Measurements from ENCODE around the gene CMTM8.

CMTM8 gene

GRCh38 chr3:32310336-32310735 lies 71.9 kb downstream of the CMTM8 start:
- DNase-seq, result peak; percentile 45

GRCh38 chr3:32310918-32311839 lies 72.7 kb downstream of the CMTM8 start:
- DNase-seq, result no peak

DNA sequence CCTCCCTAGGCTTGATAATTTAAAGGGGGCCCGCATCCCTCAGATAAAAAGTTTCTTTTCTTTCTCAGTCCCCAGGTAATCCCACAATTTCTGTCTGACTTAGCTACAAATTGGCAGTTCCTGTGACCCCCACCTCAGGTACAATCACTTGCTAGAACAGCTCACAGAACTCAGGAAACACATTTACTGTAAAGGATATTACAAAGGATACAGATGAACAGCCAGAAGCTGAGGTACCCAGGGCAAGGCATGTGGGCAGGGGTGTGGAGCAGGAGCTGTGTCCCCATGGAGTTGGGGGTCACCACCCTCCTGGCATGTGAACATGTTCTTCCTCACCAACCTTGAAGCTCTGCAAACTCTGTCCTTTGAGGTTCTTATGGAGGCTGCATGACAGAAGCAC lies 73.8 kb downstream of the CMTM8 start:
- no peak for DNase-seq

DNA sequence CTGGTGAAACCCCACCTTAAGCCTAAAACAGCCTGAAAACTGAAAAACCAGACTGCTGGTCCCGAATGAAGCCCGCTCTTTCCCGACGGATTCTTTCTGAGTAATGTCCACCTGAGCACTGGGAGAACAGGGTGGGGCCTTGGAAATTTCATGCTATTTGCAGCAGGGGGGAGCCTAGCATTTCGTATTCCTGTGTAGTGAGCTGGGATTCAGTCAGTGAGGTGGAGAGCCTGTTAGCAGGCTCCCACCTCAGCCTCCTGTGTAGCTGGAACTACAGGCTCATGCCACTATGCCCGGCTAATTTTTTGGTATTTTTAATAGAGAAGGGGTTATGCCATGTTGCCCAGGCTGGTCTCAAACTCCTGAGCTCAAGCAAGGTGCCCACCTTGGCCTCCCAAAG lies 74.7 kb downstream of the CMTM8 start:
- no peak for DNase-seq

DNA sequence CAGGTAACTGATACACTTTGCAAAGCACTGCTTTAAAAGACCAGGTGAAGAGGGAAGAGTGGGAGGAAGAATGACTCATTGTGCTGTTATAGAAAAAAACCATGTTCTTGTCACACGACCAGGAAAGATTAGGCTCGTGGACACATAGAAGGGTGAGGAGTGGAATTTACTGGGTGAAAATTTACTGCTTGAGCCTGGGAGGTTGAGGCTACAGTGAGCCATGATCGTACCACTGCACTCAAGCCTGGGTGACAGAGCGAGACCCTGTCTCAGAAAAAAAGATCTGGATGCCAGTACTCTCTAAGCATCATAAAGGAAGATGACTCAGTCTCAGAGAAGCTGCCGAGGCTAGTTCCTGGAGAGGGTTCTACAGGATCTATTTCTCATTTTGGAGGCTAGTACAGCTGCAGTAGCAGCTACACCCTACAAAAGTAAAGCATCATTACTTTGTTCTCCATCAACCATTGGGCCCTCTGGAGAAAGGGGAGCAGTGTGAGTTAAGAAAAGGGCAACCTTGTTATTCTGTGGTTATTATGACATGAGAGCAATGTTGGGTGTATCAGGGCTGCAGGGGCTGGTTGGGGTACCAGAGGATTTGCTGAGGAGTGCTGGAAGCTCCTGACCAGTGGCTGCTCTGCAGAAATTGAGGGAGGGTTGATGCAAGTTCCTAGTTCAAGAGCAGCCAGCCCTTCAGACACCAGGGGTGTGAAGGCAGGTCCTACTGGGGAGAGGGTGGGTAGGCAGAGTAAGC lies 75.4 kb downstream of the CMTM8 start:
- DNase-seq, result no peak

DNA sequence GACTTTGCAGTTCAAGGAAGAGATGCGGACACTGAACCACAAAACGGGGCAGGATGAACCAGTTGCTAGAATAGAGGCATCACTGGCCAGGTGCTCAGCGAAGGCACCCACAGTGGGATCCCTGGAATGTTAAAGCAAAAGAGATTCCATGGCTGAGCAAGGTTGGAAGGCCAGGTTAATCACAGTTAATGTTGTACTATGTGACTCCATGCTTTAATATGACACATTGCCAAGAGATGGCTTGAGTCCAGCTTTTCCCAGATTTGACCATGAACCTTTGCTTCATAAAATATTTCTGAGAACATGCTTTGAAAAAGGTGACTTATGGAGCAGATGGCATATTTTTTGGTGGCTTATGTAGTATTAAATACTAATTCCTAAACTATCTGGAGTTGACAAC lies 77.0 kb downstream of the CMTM8 start:
- DNase-seq, result no peak

GRCh38 chr3:32316319-32316718 lies 77.8 kb downstream of the CMTM8 start:
- no peak for DNase-seq

DNA sequence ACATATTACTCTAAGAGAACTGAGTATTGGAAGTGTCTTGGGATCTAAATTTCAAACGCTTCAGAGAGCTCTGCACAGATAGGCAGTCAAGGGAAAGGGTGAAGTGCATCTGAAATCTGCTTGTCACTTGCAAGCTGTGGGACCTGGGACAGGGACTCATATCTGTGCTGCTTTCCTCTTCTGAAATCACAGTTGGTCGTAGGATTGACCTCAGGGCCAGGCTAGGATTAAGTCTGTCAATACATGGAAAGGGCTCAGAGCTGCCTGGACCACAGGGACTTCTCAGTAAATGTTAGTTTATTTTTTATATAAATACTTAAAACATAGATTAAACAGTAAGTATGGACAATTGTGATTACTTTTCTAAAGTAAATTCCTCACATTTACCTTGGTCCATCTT lies 78.5 kb downstream of the CMTM8 start:
- DNase-seq, result no peak

- DNase-seq, result no peak
These were observed 81.1 kb downstream of the CMTM8 start for GRCh38 chr3:32319607-32320006.

DNA sequence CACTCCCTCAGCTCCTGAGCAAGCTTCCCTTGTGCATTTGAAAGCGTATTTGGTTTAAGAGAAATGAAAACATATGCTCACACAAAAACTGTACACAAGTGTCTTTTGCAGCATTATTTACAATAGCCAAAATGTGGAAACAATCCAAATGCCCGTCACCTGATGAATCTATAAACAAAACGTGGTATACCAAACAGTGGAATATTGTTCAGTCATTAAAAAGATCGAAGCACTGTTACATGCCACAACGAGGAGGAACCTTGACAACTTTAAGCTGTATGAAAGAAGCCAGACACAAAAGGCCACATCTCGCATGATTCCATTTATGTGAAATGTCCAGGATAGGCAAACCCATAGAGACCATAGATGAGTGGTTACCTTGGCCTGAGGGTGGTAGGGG lies 81.6 kb downstream of the CMTM8 start:
- DNase-seq, result no peak

- peak; percentile 58 for DNase-seq
These were observed 82.8 kb downstream of the CMTM8 start for GRCh38 chr3:32321095-32321790.

DNA sequence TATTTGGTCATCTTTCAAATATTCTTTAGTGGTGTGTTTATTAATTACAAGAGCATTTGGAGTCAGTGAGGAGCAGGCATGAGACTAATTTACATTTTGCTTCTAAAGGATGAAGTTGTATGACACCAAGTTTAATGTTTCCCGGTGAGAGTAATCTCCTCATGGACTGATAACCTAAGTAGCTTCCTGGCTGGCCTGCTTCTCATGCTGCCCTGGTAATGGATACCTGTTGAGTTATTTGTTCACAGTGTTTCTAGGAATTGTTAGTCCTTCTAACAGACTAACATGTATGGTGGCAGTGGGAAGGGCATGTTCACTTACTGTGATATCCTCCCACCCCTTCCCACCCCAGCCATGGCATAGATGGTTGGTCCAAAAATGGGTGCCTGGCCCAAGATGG lies 83.8 kb downstream of the CMTM8 start:
- DNase-seq, result no peak

GRCh38 chr3:32323604-32324003 lies 85.1 kb downstream of the CMTM8 start:
- no peak for DNase-seq

- no peak for DNase-seq
These were observed 86.7 kb downstream of the CMTM8 start for GRCh38 chr3:32325201-32325600.

GRCh38 chr3:32325927-32326326 lies 87.4 kb downstream of the CMTM8 start:
- DNase-seq, result peak; percentile 39

- no peak for DNase-seq
These were observed 88.3 kb downstream of the CMTM8 start for GRCh38 chr3:32326795-32327194.

- DNase-seq, result no peak
These were observed 96.2 kb downstream of the CMTM8 start for GRCh38 chr3:32334675-32335074.

GRCh38 chr3:32335365-32336112 lies 97.1 kb downstream of the CMTM8 start:
- no peak for DNase-seq

- no peak for DNase-seq
These were observed 97.6 kb downstream of the CMTM8 start for GRCh38 chr3:32336113-32336498.

- DNase-seq, result no peak
These were observed 99.0 kb downstream of the CMTM8 start for GRCh38 chr3:32337505-32337904.

DNA sequence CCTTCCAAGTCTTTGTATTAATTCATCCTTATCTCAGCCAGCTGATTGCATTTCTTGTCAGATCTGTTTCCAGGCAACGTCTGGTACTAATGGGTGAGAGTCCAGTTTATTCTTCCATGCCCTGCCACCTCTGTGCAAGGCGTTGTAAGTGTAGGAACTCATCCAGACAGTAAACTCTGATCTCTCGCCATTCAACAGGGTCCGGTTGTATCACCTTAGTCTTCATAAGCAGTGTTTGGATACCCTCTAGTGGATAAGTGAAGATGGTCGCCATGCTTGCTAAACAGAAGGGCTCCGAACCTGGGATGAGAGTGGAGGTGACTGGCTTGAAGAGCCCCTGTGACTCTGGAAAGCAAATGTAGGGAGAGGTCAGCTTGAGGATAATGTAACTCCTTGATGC lies 101.6 kb downstream of the CMTM8 start:
- DNase-seq, result peak; percentile 66

DNA sequence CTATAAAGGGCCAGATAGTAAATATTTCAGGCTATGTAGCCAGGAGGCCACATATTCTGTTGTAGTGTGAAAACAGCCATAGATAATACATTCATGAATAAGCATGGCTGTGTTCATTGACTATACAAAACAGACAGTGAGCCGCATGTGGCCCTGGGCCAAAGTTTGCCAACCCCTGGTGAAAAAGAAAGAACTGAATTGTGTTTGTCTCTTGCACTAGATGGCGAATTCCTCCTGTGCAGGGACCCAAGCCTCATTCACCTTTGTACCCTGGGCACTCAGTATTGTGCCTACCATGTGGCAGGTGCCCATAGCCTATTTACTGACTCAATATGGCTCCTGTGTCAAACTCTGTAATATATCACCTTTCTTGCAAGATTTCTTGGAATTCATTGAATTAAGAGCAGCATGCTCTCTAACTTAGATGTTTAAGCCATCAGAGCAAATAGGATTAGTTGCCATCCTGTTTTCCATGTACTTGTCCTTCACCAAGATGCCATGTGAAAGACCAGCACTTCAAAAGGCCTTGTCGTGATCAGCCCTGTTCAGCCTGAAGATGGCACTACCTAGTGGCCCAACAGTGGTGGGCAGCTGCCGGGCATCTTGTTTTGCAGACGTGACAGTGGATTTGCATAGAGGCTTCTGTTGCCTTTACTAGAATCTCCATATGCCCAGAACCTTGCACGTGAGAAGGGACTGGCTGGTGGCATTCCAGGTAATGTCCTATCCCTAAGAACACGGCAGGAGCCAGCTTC lies 102.3 kb downstream of the CMTM8 start:
- DNase-seq, result no peak

All from NCI-H2029 (cell line).